UCSD-AML1 (cell line): ENCODE measurements around the gene GPC6.
"Not testable (repeated sequence)": the region's sequence is repeated elsewhere in the genome, so short reads cannot be mapped to it uniquely, and the experiment has no call there.

Experiments
- DNase-seq: peaks from one replicate; lab custom pipeline; 2025; ENCODE audit not compliant: unreplicated experiment; lab: John Stamatoyannopoulos, UW

Gene GPC6

DNA sequence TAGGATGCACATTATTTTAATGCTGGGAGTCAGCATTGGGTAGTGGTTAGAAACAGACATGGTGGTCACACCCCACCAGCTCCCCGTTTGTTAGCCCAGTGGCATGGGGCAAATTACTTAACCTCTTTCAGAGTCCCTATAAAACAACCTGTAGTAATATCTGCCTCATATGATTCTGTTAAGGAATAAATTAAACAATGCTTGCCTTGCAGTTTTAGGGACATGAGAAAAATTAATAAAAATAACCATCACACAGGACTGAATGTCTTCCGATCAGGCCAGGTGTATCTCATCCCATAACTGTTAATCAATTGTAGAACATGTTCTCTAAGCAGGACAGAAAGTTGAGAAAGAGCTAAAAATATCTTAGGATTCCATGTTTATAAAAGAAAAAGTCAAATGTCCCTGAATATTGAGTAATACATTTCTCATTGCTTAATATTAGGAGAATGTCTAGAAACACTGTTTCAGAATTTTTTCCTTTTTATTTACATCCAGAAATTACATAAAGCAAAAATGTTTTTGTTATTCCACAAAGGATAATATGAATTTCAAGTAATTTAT is 196.5 kb downstream of the GPC6 start:
- no peak for DNase-seq

GRCh38 chr13:93425411-93425810 is 198.8 kb downstream of the GPC6 start:
- DNase-seq, result no peak

- DNase-seq, result no peak
These were observed 203.8 kb downstream of the GPC6 start for GRCh38 chr13:93430381-93430780.

DNA sequence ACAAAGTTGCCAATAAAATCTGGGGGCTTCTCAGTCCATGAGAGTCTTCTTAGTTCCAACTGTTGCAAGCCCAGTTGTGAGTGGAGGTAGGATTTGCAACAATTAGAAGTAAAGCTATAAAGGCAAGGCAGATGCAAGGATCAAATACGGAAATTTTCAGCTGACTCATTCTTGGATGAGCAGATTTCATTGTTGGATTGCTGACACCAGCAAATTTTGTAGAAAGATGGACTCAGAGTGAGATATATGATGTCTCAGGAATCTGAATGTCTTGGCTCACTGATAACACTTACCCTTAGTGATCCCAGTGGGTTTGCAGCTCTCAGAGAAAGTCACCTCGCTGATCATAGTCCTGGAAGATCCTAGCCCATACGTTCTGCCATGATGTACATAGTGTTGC is 209.0 kb downstream of the GPC6 start:
- no peak for DNase-seq

- no peak for DNase-seq
These were observed 210.5 kb downstream of the GPC6 start for GRCh38 chr13:93437081-93437480.

- DNase-seq, result no peak
These were observed 219.6 kb downstream of the GPC6 start for GRCh38 chr13:93446238-93446637.

DNA sequence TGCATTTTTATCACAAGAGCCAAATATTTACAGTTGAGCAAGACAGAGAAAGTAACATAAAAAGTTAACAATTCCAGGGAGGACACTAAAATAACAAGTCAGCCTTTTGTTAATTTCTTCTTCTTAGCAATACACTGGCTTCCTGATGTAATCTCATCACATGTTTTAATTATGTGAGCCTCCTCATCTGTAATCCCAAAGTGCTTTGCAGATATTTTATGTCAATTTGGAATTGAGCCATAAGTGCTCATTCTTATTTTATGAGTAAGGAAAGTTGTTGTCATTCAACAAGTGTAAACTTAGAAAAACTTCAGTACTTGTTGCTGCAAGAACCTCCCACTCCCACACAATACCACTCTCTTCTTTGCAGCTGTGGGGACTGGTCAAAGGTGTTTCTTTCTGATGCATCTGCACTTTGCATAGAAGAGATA is 223.6 kb downstream of the GPC6 start:
- DNase-seq, result no peak

DNA sequence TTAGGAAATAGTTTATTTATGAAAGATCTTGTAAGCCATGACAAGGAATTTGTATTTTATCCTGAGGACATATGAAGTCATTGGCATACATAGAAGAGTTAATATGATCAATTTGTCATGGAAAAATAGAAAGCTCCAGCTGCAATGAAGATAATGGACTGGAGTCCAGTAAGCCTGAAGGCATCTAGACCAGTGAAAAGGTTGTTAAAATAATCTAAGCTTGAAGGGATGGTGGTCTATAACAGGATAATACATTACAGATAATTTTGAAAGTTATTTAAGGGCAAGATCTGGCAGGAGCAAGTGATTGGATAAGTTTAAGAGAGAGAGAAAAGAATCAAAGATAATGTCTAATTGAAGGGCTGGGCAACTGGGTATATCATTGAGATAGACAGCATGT is 224.2 kb downstream of the GPC6 start:
- no peak for DNase-seq

- DNase-seq, result not testable (repeated sequence)
These were observed 228.1 kb downstream of the GPC6 start for GRCh38 chr13:93454676-93455235.

DNA sequence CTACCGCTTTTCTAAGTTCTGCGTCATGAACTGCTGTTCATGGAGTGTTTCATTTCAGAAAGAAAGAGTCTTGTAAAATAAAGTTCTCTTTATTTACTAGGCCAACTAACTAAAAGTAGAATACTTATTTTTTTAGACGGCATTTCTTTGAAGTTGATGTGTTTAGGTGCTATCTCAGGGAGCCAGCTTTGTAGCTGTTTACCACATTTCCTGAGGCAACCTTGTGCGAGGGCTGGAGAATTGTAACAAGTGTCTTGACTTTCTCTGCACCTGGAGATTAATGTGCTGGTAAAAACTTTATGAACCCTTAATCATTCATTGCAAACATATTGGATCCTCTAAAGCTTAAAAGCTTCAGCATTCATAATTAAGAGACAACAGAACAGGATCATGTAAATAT is 229.3 kb downstream of the GPC6 start:
- no peak for DNase-seq

- no peak for DNase-seq
These were observed 233.4 kb downstream of the GPC6 start for GRCh38 chr13:93460005-93460404.

DNA sequence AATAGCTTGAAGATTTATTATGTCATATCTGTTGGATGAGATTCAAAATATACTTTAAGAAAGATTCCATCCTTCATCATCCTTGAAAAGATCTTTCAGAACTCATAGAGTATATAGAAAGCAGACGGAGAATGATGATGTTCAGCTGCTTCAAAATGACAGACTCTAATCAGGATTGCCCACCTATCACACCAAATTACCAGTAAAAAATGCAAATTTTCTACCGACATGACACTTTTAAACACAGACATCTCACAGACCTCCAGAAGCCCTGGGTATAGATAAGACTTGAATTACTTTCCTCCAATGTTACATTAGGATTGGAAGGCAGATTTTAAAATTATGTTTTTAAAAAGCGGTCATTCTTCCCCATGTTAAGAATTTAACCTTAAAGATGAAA is 235.5 kb downstream of the GPC6 start:
- DNase-seq, result no peak

DNA sequence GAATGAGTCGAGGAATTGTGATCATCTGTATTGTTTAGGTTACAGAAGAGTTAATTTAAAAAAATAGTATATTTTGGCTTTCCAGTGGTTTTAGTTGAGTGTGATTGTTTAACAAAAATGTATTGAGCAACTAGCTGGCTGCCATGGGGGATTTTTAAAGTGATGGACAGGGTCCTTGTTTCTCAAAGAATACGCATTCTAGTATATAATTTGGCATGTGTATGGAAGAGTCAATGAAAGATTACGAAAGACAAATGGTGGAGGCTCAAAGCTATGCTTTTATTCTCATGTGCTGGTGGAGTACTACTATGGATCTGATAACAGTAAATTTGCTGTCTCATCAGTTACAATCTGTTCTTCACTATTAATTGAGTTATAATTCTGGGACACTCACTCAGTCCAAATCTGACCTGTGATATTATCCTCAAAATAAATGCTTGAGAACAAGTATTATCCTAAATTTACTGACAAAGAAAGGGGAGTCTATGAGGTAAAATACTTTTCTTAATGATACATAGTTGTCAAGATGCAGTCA is 240.0 kb downstream of the GPC6 start:
- no peak for DNase-seq

- no peak for DNase-seq
These were observed 240.6 kb downstream of the GPC6 start for GRCh38 chr13:93467175-93467574.

DNA sequence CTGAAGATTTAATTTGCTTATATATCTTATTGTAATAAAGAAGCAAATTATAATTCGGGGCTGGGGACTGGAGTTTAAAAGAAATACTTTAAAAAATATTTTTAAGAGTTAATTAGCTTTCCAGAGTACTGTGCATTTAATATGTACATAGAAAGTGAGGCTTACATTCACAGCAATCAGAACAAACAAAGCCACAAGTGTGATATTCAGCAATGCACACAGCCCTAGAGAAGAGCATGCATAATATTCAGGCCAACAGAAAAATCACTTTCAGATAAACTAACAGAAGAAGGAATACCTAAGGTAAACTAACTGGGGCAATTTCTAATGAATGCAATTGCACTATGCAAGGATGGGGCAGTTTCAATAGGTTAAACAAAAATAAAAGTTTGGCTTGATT is 241.8 kb downstream of the GPC6 start:
- DNase-seq, result no peak

DNA sequence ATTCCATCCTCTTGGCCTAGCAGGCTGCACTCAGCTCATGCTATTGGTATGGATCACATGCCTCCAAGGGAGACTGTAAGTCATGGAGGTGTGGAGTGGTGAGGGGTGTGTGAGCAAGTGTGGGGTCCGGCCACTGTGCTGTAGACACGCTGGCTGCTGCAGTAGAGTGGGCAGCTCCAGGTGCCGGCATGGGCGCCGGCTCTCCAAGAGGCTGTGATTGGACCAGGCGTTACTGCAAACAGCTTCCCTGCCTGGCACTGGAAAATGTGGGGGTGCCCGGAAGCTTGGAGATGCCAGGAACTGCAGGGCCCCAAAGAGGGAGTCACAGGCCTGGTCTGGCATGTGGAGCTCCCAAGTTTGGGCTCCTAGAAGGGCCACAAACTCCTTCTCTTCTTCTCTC is 245.7 kb downstream of the GPC6 start:
- no peak for DNase-seq

GRCh38 chr13:93472814-93473296 is 246.2 kb downstream of the GPC6 start:
- no peak for DNase-seq

- no peak for DNase-seq
These were observed 247.0 kb downstream of the GPC6 start for GRCh38 chr13:93473441-93474270.

DNA sequence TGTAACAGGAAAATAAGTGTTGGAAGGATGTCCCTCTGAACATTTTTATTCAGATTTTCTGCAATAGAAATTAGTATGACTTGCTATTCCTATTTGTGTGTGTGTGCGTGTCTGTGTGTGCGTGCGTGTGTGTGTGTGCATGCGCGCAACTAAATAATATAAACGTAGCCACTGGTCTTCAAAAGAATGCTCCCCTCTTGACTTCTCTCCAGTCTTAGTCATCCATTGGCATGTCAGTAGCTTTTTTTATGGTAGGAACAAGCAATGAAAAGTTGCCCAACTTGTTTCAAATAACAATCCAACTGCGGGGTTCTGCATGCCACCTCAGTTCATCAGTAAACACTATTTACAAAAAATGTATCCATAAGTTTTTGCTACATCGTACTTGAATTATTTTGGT is 249.6 kb downstream of the GPC6 start:
- no peak for DNase-seq

DNA sequence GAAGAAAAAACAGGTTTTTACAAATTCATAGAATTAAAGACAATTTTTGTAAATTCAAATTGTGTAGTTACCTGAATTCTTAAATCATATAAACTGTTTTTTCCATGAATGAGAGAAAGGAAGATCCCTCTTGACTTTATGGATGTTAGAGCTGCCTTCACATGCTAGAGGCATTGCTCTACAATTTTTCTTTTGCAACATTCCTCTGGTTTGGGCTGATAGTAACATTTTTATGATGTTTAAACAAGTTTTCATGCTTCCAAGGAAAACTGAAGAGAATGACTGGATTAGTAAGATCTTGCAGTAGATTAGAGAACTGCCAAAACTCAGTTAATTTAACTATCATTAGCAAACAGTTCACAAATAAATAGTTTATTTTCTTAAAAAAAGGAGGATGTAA is 250.6 kb downstream of the GPC6 start:
- no peak for DNase-seq

DNA sequence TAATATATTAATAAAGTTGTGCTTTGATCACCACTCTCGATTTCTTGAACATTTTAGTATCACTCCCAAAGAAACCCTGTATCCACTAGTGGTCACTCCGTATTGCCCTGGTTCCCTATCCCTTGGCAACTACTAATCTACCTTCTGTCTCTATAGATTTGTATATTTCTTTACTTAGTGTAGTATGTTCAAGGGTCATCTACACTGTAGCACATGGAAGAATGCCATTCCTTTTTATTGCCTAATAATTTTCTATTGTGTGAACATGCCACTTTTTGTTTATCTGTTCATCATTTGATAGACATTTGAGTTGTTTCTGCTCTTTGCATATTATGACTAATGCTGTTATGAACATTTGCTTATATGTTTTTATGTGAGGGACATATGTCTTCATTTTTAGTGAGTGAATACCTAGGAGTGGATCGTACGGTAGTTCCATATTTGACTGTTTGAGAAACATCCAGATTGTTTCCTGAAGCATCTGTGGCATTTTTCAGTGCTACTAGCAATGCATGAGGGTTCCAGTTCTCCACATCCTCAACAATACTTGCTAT is 254.0 kb downstream of the GPC6 start:
- DNase-seq, result no peak

- DNase-seq, result not testable (repeated sequence)
These were observed 269.5 kb downstream of the GPC6 start for GRCh38 chr13:93496117-93496516.
